GM12878 (cell line): Measurements from ENCODE around the gene SYNPO. TPM values are rescaled to one million over a fixed set of nuclear protein-coding genes. Genes with fewer than 3 reads are reported as not detected.
A peak's percentile ranks its signal among the peaks of the same experiment; 100 is the strongest.

Experiments
- ATAC-seq: fragments of 200-7000 bp; cut with Tn5 transposase; 3 replicates; pipeline ENCODE4 v1.9.1; 2020; ENCODE audit warnings: mild to moderate bottlenecking, moderate library complexity
- BruUV-seq: library from RNA; stranded (reverse); fragments of 400-500 nt; replicated peaks from 2 replicates; lab custom pipeline; 2021; lab: Mats Ljungman, UMichigan
- CTCF ChIA-PET: fragments of 300-600 bp; sonication (Branson Sonifier 250); formaldehyde crosslinking; extraction: SDS; loops from one replicate; lab custom pipeline; 2021; ENCODE audit warnings: inconsistent platforms; lab: Yijun Ruan, JAX
- POLR2A ChIA-PET: fragments of 350-600 bp; formaldehyde crosslinking; extraction: SDS; loops from one replicate; lab custom pipeline; 2021; ENCODE audit warnings: inconsistent platforms; lab: Charles Lee
- RAD21 ChIA-PET: fragments of 300-600 bp; sonication (Branson Sonifier 250); formaldehyde crosslinking; loops from one replicate; lab custom pipeline; 2023; ENCODE audit warnings: antibody characterized with exemption; ENCODE audit not compliant: unreplicated experiment; lab: Charles Lee
- SMC1A ChIA-PET: fragments of 300-600 bp; sonication (Branson Sonifier 250); formaldehyde crosslinking; loops from one replicate; lab custom pipeline; 2023; ENCODE audit not compliant: unreplicated experiment, uncharacterized antibody; lab: Charles Lee
- DNase-seq: peaks from one replicate; pipeline ENCODE4 v3.0.0-alpha.2; 2011; ENCODE audit warnings: low read depth, low spot score
- FAIRE-seq: peaks from 3 replicates; lab custom pipeline; 2011; peaks lifted over from hg19 to GRCh38; lab: Jason Lieb, UNC
- H2AFZ ChIP-seq: 2 replicates; pipeline ENCODE4 v1.6.0; 2011; ENCODE audit warnings: low read depth, low read length, control low read depth; ENCODE audit not compliant: control insufficient read depth
- H3K27ac ChIP-seq: 2 replicates; pipeline ENCODE4 v1.5.1; 2011; ENCODE audit warnings: control low read depth; ENCODE audit not compliant: control insufficient read depth, insufficient read depth
- H3K27me3 ChIP-seq, 2 experiments: replicated peaks in 1 of 2; 2 replicates each; pipeline versions ENCODE4 v1.6.0 to v1.6.1; 2011; ENCODE audit warnings: low read length in 1 of 2; ENCODE audit not compliant: control insufficient read depth in 2 of 2, insufficient read depth in 2 of 2
- H3K36me3 ChIP-seq, 2 experiments: 2 replicates each; pipeline ENCODE4 v1.5.1; 2011; ENCODE audit warnings: low read length in 1 of 2; ENCODE audit not compliant: control insufficient read depth in 2 of 2, insufficient read depth in 2 of 2
- H3K4me1 ChIP-seq: 2 replicates; pipeline ENCODE4 v1.6.1; 2011; ENCODE audit warnings: mild to moderate bottlenecking, low read length, moderate library complexity, mixed read lengths; ENCODE audit not compliant: control insufficient read depth, insufficient read depth
- H3K4me2 ChIP-seq: 2 replicates; pipeline ENCODE4 v1.6.0; 2011; ENCODE audit warnings: control low read depth; ENCODE audit not compliant: control insufficient read depth, insufficient read depth
- H3K4me3 ChIP-seq: fragments of 200-600 bp; sonication (generic); 2 replicates; pipeline ENCODE4 v1.5.1; 2016
- H3K79me2 ChIP-seq: 2 replicates; pipeline ENCODE4 v1.6.0; 2011; ENCODE audit warnings: low read length; ENCODE audit not compliant: control insufficient read depth, insufficient read depth
- H3K9ac ChIP-seq: 2 replicates; pipeline ENCODE4 v1.8.0; 2011; ENCODE audit warnings: low read length, control low read depth, mixed read lengths; ENCODE audit not compliant: control insufficient read depth, insufficient read depth
- H3K9me3 ChIP-seq: replicated peaks from 3 replicates; pipeline ENCODE4 v1.5.1; 2011; ENCODE audit warnings: mild to moderate bottlenecking, low read length; ENCODE audit not compliant: control insufficient read depth, insufficient read depth
- H4K20me1 ChIP-seq: 2 replicates; pipeline ENCODE4 v1.6.0; 2011; ENCODE audit not compliant: control insufficient read depth, insufficient read depth
- ASH2L ChIP-seq: fragments of 300-600, 200-600 bp; sonication (generic); IDR thresholded peaks from 2 replicates; pipeline ENCODE4 v1.6.1; 2017; ENCODE audit warnings: low read depth, mild to moderate bottlenecking, borderline replicate concordance
- BACH1 ChIP-seq: fragments of 450-650 bp; IDR thresholded peaks from 2 replicates; pipeline ENCODE4 v1.6.1; 2017; ENCODE audit warnings: mild to moderate bottlenecking, borderline replicate concordance
- GABPA ChIP-seq: IDR thresholded peaks from 2 replicates; pipeline ENCODE4 v1.6.1; 2014; ENCODE audit warnings: antibody characterized with exemption, low read depth, mild to moderate bottlenecking, inconsistent platforms
- HDAC6 ChIP-seq: fragments of 200-600 bp; sonication (generic); IDR thresholded peaks from one replicate; pipeline ENCODE4 v1.8.0; 2017; ENCODE audit warnings: antibody characterized with exemption; ENCODE audit not compliant: unreplicated experiment
- KLF5 ChIP-seq: fragments of 450-650 bp; IDR thresholded peaks from 2 replicates; pipeline ENCODE4 v1.6.1; 2014; ENCODE audit warnings: mild to moderate bottlenecking; ENCODE audit not compliant: partially characterized antibody
- LARP7 ChIP-seq: fragments of 450-650 bp; IDR thresholded peaks from 2 replicates; pipeline ENCODE4 v1.6.1; 2017; ENCODE audit warnings: mild to moderate bottlenecking
- MXI1 ChIP-seq: fragments of 150-350 bp; IDR thresholded peaks from 2 replicates; pipeline ENCODE4 v1.6.1; 2011; ENCODE audit warnings: low read depth, mild to moderate bottlenecking, inconsistent platforms, low read length, improper control_type of control experiment
- PAX5 ChIP-seq: IDR thresholded peaks from 2 replicates; pipeline ENCODE4 v1.6.1; 2011; ENCODE audit warnings: low read depth, low read length, borderline replicate concordance
- PAX8 ChIP-seq: fragments of 450-650 bp; IDR thresholded peaks from 2 replicates; pipeline ENCODE4 v1.6.1; 2017; ENCODE audit warnings: mild to moderate bottlenecking, moderate library complexity
- REST ChIP-seq: IDR thresholded peaks from 2 replicates; pipeline ENCODE4 v1.6.1; 2012; ENCODE audit warnings: mild to moderate bottlenecking, low read depth, low read length
- SMAD5 ChIP-seq: IDR thresholded peaks from 2 replicates; pipeline ENCODE4 v1.6.1; 2016; ENCODE audit warnings: antibody characterized with exemption, low read depth
- SREBF2 ChIP-seq: IDR thresholded peaks from 2 replicates; pipeline ENCODE4 v1.6.1; 2012; ENCODE audit warnings: mild to moderate bottlenecking, low read length
- YY1 ChIP-seq: IDR thresholded peaks from 2 replicates; pipeline ENCODE4 v1.6.1; 2011; ENCODE audit warnings: low read depth, mild to moderate bottlenecking, low read length
- ZBED1 ChIP-seq: IDR thresholded peaks from 2 replicates; pipeline ENCODE4 v1.6.1; 2016; ENCODE audit warnings: borderline replicate concordance
- ZNF207 ChIP-seq: fragments of 450-650 bp; IDR thresholded peaks from 2 replicates; pipeline ENCODE4 v1.6.1; 2014; ENCODE audit warnings: antibody characterized with exemption, mild to moderate bottlenecking, borderline replicate concordance
- ZNF622 ChIP-seq: fragments of 450-650 bp; IDR thresholded peaks from 2 replicates; pipeline ENCODE4 v1.6.1; 2017; ENCODE audit warnings: mild to moderate bottlenecking, inconsistent platforms
- WGBS: methylation state at CpG from one replicate; pipeline ENCODE4 v1.1.6; 2016; ENCODE audit warnings: low lambda C conversion rate; ENCODE audit not compliant: insufficient replicate concordance, insufficient coverage; ENCODE audit errors: missing lambda C conversion rate; 5-methylcytosine and 5-hydroxymethylcytosine counted together
- in situ Hi-C: fragments of 300-500 bp; cut with MboI; formaldehyde crosslinking; loops from 9 replicates; pipeline ENCODE4 v1.14.3; 2018; ENCODE audit warnings: mixed read lengths
- intact Hi-C: fragments of 100-400 bp; cut with micrococcal nuclease; formaldehyde crosslinking; loops from one replicate; pipeline ENCODE4 v1.14.2; 2022; ENCODE audit not compliant: unreplicated experiment
- polyA plus RNA-seq, 11 experiments: library from polyadenylated mRNA; depleted of rRNA in 4 of 11; unstranded in 6 of 11; stranded (reverse) in 5 of 11; fragments of >200 nt; fragmentation: Nextera tagmentation in 4 of 11; fragmentation: Illumina TruSeq in 1 of 11; extraction: Ambion mirVana in 4 of 11; extraction: Trizol in 1 of 11; gene quantifications; 1 replicate in 1 of 11; 2 replicates in 10 of 11; pipeline versions ENCODE4 v1.2.1 to v1.2.3, GENCODE V29; 2011 to 2016; ENCODE audit warnings: inconsistent platforms in 2 of 11, missing spikeins in 2 of 11, low read depth in 1 of 11
- total RNA-seq, 4 experiments: library from RNA; depleted of rRNA in 3 of 4; stranded (reverse); fragments of >200 nt in 3 of 4; fragmentation: Illumina TruSeq in 1 of 4; extraction: Trizol in 1 of 4; gene quantifications; 2 replicates each; pipeline versions ENCODE4 v1.2.1 to v1.2.3, GENCODE V29; 2013 to 2021
- TF ChIP-seq, protein P1 (sequence below): fragments of 450-650 bp; IDR thresholded peaks from 2 replicates; pipeline ENCODE4 v1.6.1; 2018; ENCODE audit warnings: borderline replicate concordance, mild to moderate bottlenecking; ENCODE audit not compliant: partially characterized antibody

Gene SYNPO
- total and polyA plus RNA-seq, 10 of the 15 experiments (the other 5 are each of a cell fraction or from before 2014, with no cell fraction given) = 0.77 to 21.0 (median 3.9) TPM

DNA sequence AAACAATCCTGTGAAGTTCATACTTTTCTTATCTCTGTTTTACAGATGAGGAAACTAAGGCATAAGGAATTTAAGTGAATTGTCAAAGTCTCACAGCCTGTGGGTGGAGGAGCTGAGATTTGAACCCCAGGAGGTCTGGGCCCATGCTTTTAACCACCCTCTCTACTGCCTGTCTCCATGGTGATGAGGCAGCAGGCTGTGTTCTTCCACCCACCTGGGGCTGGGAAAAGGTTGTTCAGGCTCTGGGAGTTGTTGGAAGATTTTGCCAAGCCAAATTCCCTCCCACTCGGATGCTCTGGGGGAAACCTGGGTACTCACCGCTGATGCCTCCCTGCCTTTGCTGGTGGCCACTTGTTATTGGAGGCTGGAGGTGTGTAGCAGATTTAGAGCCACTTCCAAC, 18.3 kb upstream of the SYNPO start:
- Histone ChIP-seq H3K9ac (no peak overlapping the region), H4K20me1 (no peaks in the 10 kb centered on the region), H3K4me3 (no peak overlapping the region), H3K4me1 (peaks cover 40% of the 10 kb centered on the region), H3K27me3 (no peaks in the 10 kb centered on the region), H3K27ac (no peak overlapping the region), H3K79me2 (peaks cover 24% of the 10 kb centered on the region), H2AFZ (no peak overlapping the region), H3K4me2 (0 out of 2 replicates have a peak overlapping the region, but pooled peaks have one; percentile 96), H3K36me3 (no peaks in the 10 kb centered on the region), H3K9me3 (no peaks in the 10 kb centered on the region)
- TF ChIP-seq GABPA (no peak), REST (no peak), SMAD5 (no peak), PAX8 (no peak), ZNF207 (no peak), KLF5 (no peak), YY1 (no peak), ASH2L (no peak), ZBED1 (no peak), PAX5 (no peak), BACH1 (no peak), HDAC6 (no peak), MXI1 (no peak), LARP7 (no peak), ZNF622 (no peak), SREBF2 (no peak)
- TF ChIP-seq, protein P1, sequence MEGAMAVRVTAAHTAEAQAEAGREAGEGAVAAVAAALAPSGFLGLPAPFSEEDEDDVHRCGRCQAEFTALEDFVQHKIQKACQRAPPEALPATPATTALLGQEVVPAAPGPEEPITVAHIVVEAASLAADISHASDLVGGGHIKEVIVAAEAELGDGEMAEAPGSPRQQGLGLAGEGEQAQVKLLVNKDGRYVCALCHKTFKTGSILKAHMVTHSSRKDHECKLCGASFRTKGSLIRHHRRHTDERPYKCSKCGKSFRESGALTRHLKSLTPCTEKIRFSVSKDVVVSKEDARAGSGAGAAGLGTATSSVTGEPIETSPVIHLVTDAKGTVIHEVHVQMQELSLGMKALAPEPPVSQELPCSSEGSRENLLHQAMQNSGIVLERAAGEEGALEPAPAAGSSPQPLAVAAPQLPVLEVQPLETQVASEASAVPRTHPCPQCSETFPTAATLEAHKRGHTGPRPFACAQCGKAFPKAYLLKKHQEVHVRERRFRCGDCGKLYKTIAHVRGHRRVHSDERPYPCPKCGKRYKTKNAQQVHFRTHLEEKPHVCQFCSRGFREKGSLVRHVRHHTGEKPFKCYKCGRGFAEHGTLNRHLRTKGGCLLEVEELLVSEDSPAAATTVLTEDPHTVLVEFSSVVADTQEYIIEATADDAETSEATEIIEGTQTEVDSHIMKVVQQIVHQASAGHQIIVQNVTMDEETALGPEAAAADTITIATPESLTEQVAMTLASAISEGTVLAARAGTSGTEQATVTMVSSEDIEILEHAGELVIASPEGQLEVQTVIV = no peak
- SMC1A ChIA-PET = interaction anchor here (1.8 kb wide), 1 partner anchor 32 kb away, joined by 4 read pairs; no protein-coding TSS in a partner anchor
- POLR2A ChIA-PET = interaction anchor here (1.3 to 1.4 kb wide), 2 partner anchors 32 to 206 kb away, joined by 3 to 4 read pairs; no protein-coding TSS in a partner anchor
- no TSS peak for BruUV-seq
- DNase-seq = no peak
- CTCF ChIA-PET = interaction anchor here (1.5 to 1.7 kb wide), 2 partner anchors 11 to 60 kb away, joined by 4 read pairs; no protein-coding TSS in a partner anchor
- no peak for ATAC-seq
- FAIRE-seq = no peak
- intact Hi-C loops (loop anchor here (10.0 kb wide), 1 partner anchor 167 kb away; no protein-coding TSS in a partner anchor), in situ Hi-C loops (no loop called here)
- RAD21 ChIA-PET = interaction anchor here (1.3 to 2.7 kb wide), 3 partner anchors 10 to 132 kb away, joined by 3 to 15 read pairs (median 3); no protein-coding TSS in a partner anchor
- 68% methylated on average over 2 of the region's 2 CpGs for WGBS
